Endodermal cell (in vitro differentiated cells): ENCODE data around the gene PDE3A. TPM values are rescaled to one million over a fixed set of nuclear protein-coding genes. Genes with fewer than 3 reads are reported as not detected.

ENCODE experiments used
- DNase-seq: peaks from one replicate; pipeline ENCODE4 v3.0.0-alpha.2; 2017
- H3K27ac ChIP-seq: 2 replicates; pipeline ENCODE4 v1.5.1; 2013; ENCODE audit warnings: mild to moderate bottlenecking, low read depth, low read length, moderate library complexity
- H3K27me3 ChIP-seq: 2 replicates; pipeline ENCODE4 v1.6.1; 2013; ENCODE audit warnings: mild to moderate bottlenecking, low read length, moderate library complexity; ENCODE audit not compliant: insufficient read depth, control insufficient read depth, poor library complexity, severe bottlenecking
- H3K36me3 ChIP-seq: 2 replicates; pipeline ENCODE4 v1.7.0; 2013; ENCODE audit warnings: mild to moderate bottlenecking, low read length, moderate library complexity; ENCODE audit not compliant: control insufficient read depth, insufficient read depth
- H3K4me1 ChIP-seq: one replicate; pipeline ENCODE4 v1.7.0; 2013; ENCODE audit warnings: low read length; ENCODE audit not compliant: control insufficient read depth, insufficient read depth
- H3K4me3 ChIP-seq: 2 replicates; pipeline ENCODE4 v1.5.1; 2013; ENCODE audit warnings: mild to moderate bottlenecking, low read length, moderate library complexity
- H3K9ac ChIP-seq: 2 replicates; pipeline ENCODE4 v1.6.1; 2013; ENCODE audit warnings: mild to moderate bottlenecking, low read length, moderate library complexity; ENCODE audit not compliant: poor library complexity, severe bottlenecking; ENCODE audit errors: extremely low read depth
- H3K9me3 ChIP-seq: 2 replicates; pipeline ENCODE4 v1.6.1; 2013; ENCODE audit warnings: mild to moderate bottlenecking, low read length, moderate library complexity; ENCODE audit not compliant: control insufficient read depth
- H3K27ac Mint-ChIP-seq: 2 replicates; pipeline ENCODE4 v1.8.0; 2020; ENCODE audit warnings: mixed read lengths
- H3K27me3 Mint-ChIP-seq: 2 replicates; pipeline ENCODE4 v1.8.0; 2021; ENCODE audit warnings: mild to moderate bottlenecking, mixed read lengths; ENCODE audit not compliant: insufficient read depth
- H3K36me3 Mint-ChIP-seq: 2 replicates; pipeline ENCODE4 v1.8.0; 2020; ENCODE audit warnings: low read depth, mixed read lengths
- H3K4me1 Mint-ChIP-seq: 2 replicates; pipeline ENCODE4 v1.8.0; 2020; ENCODE audit warnings: mixed read lengths
- H3K4me3 Mint-ChIP-seq: 2 replicates; pipeline ENCODE4 v1.8.0; 2020; ENCODE audit warnings: mild to moderate bottlenecking, moderate library complexity, mixed read lengths
- H3K9me3 Mint-ChIP-seq: 2 replicates; pipeline ENCODE4 v1.8.0; 2020; ENCODE audit warnings: mild to moderate bottlenecking, mixed read lengths
- WGBS, 2 experiments: methylation state at CpG; one replicate each; pipeline versions ENCODE4 v1.1.5 to v1.1.7; 2013; ENCODE audit warnings: missing lambda C conversion rate in 2 of 2, mixed read lengths in 1 of 2; ENCODE audit not compliant: insufficient coverage in 1 of 2, insufficient read length in 1 of 2; 5-methylcytosine and 5-hydroxymethylcytosine counted together
- total RNA-seq, 2 donors: library from RNA; stranded (reverse); fragmentation: NEBNext Ultra II Directional in 1 of 2; extraction: Animal tissue kit (Norgen Biotek cat#: 25700) in 1 of 2; gene quantifications; 2 replicates in 1 of 2; 3 replicates in 1 of 2; pipeline ENCODE4 v1.2.1, GENCODE V29; 2021
- TF ChIP-seq, protein P1 (sequence below): fragments of 200-600 bp; sonication (generic); conservative IDR thresholded peaks from 2 replicates; pipeline ENCODE4 v1.5.0; 2021; ENCODE audit warnings: antibody characterized with exemption, mild to moderate bottlenecking

Gene PDE3A
- total RNA-seq, 2 donors from 2014 or later: 0.62 to 1.8 TPM

GRCh38 chr12:20508359-20508758, 140.0 kb downstream of the PDE3A start:
- H3K27ac Mint-ChIP-seq: no peak overlapping the region
- TF ChIP-seq, protein P1, sequence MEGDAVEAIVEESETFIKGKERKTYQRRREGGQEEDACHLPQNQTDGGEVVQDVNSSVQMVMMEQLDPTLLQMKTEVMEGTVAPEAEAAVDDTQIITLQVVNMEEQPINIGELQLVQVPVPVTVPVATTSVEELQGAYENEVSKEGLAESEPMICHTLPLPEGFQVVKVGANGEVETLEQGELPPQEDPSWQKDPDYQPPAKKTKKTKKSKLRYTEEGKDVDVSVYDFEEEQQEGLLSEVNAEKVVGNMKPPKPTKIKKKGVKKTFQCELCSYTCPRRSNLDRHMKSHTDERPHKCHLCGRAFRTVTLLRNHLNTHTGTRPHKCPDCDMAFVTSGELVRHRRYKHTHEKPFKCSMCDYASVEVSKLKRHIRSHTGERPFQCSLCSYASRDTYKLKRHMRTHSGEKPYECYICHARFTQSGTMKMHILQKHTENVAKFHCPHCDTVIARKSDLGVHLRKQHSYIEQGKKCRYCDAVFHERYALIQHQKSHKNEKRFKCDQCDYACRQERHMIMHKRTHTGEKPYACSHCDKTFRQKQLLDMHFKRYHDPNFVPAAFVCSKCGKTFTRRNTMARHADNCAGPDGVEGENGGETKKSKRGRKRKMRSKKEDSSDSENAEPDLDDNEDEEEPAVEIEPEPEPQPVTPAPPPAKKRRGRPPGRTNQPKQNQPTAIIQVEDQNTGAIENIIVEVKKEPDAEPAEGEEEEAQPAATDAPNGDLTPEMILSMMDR: no peak
- H3K36me3 ChIP-seq: no peaks in the 10 kb centered on the region
- H3K4me1 Mint-ChIP-seq: no peaks in the 10 kb centered on the region
- no peak for DNase-seq
- no peak overlapping the region for H3K4me3 ChIP-seq
- H3K4me3 Mint-ChIP-seq: no peak overlapping the region
- H3K36me3 Mint-ChIP-seq: no peaks in the 10 kb centered on the region
- H3K9ac ChIP-seq: no peak overlapping the region
- no peaks in the 10 kb centered on the region for H3K27me3 ChIP-seq
- no peaks in the 10 kb centered on the region for H3K9me3 ChIP-seq
- H3K9me3 Mint-ChIP-seq: no peaks in the 10 kb centered on the region
- no peak overlapping the region for H3K27ac ChIP-seq
- H3K27me3 Mint-ChIP-seq: no peaks in the 10 kb centered on the region
- no peaks in the 10 kb centered on the region for H3K4me1 ChIP-seq
- WGBS, 2 experiments: 96 to 97% methylated on average over 4 of the region's 4 CpGs

DNA sequence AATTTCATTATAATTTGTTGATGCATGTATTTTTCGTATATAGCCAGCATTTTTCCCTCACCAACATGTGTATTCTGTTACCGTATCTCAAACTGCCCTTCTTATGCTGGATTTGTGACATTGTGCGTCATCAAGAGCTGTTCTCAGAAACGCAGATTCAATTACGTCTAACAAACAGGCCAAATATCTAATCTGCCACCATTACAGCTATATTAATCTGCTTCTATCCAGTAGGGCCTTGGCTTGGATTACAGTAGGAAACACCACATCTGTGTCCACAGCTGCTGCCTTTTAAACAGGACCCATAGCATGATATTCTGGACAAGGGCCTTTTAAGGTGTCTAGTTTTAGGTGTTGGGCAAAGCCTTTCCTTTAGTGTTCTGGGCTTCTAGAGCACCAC, 140.6 kb downstream of the PDE3A start:
- Histone ChIP-seq H3K9ac (no peak overlapping the region), H3K27me3 (no peaks in the 10 kb centered on the region), H3K4me3 (no peak overlapping the region), H3K9me3 (no peaks in the 10 kb centered on the region), H3K27ac (no peak overlapping the region), H3K36me3 (no peaks in the 10 kb centered on the region), H3K4me1 (no peaks in the 10 kb centered on the region)
- H3K27me3 Mint-ChIP-seq: no peaks in the 10 kb centered on the region
- no peaks in the 10 kb centered on the region for H3K36me3 Mint-ChIP-seq
- no peaks in the 10 kb centered on the region for H3K4me1 Mint-ChIP-seq
- H3K27ac Mint-ChIP-seq: no peak overlapping the region
- TF ChIP-seq, protein P1: no peak
- H3K9me3 Mint-ChIP-seq: no peaks in the 10 kb centered on the region
- H3K4me3 Mint-ChIP-seq: no peak overlapping the region
- 95 to 98% methylated on average over 4 to 5 of the region's 5 CpGs for WGBS, 2 experiments
- DNase-seq: no peak

DNA sequence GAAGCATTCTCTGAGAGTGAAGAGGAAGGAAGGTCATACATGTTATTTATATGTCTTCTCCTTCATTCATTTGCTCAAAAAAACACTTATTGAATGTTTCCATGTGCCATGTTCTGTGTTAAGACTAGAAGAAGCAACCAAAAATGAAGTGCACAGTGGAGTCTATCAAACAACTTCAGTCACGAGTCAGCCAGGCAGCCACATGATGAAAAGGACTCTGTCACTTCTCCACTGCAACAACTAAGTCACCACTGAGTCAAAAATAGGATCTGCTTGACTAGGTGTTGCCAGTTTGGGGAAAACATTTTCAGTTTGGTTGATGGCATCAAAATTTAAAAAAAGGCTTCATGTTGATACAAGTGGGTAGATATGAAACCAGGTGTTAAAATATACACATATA, 142.5 kb downstream of the PDE3A start:
- 80 to 96% methylated on average over 1 of the region's 1 CpG for WGBS, 2 experiments
- TF ChIP-seq, protein P1: no peak
- H3K9me3 Mint-ChIP-seq: no peaks in the 10 kb centered on the region
- no peak overlapping the region for H3K4me3 ChIP-seq
- H3K36me3 ChIP-seq: no peaks in the 10 kb centered on the region
- no peaks in the 10 kb centered on the region for H3K9me3 ChIP-seq
- no peaks in the 10 kb centered on the region for H3K27me3 Mint-ChIP-seq
- no peaks in the 10 kb centered on the region for H3K4me1 Mint-ChIP-seq
- no peaks in the 10 kb centered on the region for H3K36me3 Mint-ChIP-seq
- DNase-seq: no peak
- no peak overlapping the region for H3K27ac Mint-ChIP-seq
- H3K9ac ChIP-seq: no peak overlapping the region
- H3K4me1 ChIP-seq: no peaks in the 10 kb centered on the region
- no peak overlapping the region for H3K27ac ChIP-seq
- H3K4me3 Mint-ChIP-seq: no peak overlapping the region
- H3K27me3 ChIP-seq: no peaks in the 10 kb centered on the region
